Stomach (tissue), 4 donors: ENCODE measurements around the gene KLK8.

ENCODE experiments used
- EP300 ChIP-seq: sonication (generic); formaldehyde crosslinking; IDR thresholded peaks from one replicate; pipeline ENCODE4 v1.6.1; 2017; ENCODE audit warnings: antibody characterized with exemption
- POLR2A ChIP-seq, 4 donors: fragments of 450-650 bp; IDR thresholded peaks; one replicate each; pipeline ENCODE4 v1.6.1; 2016; ENCODE audit warnings: antibody characterized with exemption in 4 of 4, control low read depth in 2 of 4, mild to moderate bottlenecking in 1 of 4, moderate library complexity in 1 of 4
- TF ChIP-seq, protein P1 (sequence below), 7 experiments: fragments of 450-650 bp in 4 of 7; fragments of 200-600 bp in 3 of 7; sonication (generic) in 3 of 7; IDR thresholded peaks; one replicate each; pipeline ENCODE4 v1.5.1; 2016 to 2019; ENCODE audit warnings: antibody characterized with exemption in 7 of 7, control low read depth in 2 of 7, mild to moderate bottlenecking in 1 of 7

DNA sequence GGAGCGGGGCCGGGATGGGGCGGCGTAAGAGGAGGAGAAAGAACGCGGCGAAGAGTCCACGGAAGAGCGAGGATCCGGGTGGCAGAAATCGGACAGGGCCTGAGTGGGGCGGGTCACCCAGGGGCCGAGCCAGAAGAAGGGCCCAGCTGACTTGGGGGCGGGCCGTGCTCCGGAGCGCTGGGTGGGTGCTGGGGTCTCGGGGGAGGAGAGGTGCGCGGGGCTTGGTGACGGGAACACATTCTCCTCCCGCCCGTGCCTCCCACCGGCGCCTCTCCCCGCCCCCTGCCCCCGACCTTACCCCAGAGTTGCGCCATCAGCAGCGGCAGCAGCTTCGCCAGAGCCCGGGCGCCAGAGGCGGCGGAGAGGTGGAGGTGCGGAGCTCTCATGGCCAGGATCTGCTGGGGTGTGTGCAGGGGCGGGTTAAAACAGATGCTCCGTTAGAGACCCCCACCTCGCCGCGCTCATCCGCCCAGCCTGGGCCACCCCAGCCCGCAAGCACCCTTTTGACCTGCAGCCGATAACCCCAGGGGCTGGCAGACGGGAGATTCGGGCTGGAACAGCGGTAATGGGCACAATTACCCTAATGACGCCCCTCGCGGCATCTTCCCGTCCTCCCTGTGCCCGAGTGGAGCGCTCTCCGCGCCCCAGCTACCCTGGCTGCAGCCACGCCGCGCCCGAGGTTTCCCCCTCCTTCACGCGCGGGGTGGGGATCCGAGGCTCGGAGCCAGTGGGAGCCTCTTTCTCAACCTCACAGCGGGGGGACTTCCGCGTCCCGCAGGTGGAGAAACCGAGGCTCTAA is 17.5 kb upstream of the KLK8 start:
- TF ChIP-seq, protein P1, sequence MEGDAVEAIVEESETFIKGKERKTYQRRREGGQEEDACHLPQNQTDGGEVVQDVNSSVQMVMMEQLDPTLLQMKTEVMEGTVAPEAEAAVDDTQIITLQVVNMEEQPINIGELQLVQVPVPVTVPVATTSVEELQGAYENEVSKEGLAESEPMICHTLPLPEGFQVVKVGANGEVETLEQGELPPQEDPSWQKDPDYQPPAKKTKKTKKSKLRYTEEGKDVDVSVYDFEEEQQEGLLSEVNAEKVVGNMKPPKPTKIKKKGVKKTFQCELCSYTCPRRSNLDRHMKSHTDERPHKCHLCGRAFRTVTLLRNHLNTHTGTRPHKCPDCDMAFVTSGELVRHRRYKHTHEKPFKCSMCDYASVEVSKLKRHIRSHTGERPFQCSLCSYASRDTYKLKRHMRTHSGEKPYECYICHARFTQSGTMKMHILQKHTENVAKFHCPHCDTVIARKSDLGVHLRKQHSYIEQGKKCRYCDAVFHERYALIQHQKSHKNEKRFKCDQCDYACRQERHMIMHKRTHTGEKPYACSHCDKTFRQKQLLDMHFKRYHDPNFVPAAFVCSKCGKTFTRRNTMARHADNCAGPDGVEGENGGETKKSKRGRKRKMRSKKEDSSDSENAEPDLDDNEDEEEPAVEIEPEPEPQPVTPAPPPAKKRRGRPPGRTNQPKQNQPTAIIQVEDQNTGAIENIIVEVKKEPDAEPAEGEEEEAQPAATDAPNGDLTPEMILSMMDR (IDR thresholded peaks at IDR 0.05) = no peak
- no peak for TF ChIP-seq POLR2A (IDR thresholded peaks at IDR 0.05)
- TF ChIP-seq EP300 = no peak
